ENCODE measurements around the gene BTBD9. TPM values are rescaled to one million over a fixed set of nuclear protein-coding genes. Genes with fewer than 3 reads are reported as not detected.
A peak's percentile ranks its signal among the peaks of the same experiment; 100 is the strongest.

Gene BTBD9
- total and polyA plus RNA-seq, 2 experiments from 2014 or later, result 10.0 to 13.7 TPM

GRCh38 chr6:38452816-38453660 is 186.7 kb downstream of the BTBD9 start:
- Histone ChIP-seq H3K9me2 (ENCODE audit: insufficient read depth) (no peaks in the 10 kb centered on the region), H4K20me1 (ENCODE audit: insufficient read depth) (no peaks in the 10 kb centered on the region), H3K36me3 (ENCODE audit: low read depth) (no peaks in the 10 kb centered on the region), H3K9me3 (ENCODE audit: low read depth) (no peaks in the 10 kb centered on the region), H2AFZ (no peak overlapping the region), H3K4me2 (ENCODE audit: unreplicated experiment) (no peak overlapping the region), H3F3A (ENCODE audit: insufficient read depth) (no peaks in the 10 kb centered on the region), H3K79me2 (ENCODE audit: insufficient read depth) (no peaks in the 10 kb centered on the region), H3K9ac (no peak overlapping the region), H3K27ac (no peak overlapping the region), H3K4me1 (ENCODE audit: insufficient read depth) (no peaks in the 10 kb centered on the region), H3K4me3 (no peak overlapping the region), H3K27me3 (replicated peaks; ENCODE audit: insufficient read depth) (no peaks in the 10 kb centered on the region)
- TF ChIP-seq EZH2 (IDR thresholded peaks at IDR 0.05; ENCODE audit: insufficient read depth, poor library complexity, severe bottlenecking), result no peak
- no peak for TF ChIP-seq EZH2phosphoT487 (IDR thresholded peaks at IDR 0.05; ENCODE audit: insufficient read depth, low read depth)
- DNase-seq, result no peak
- in situ Hi-C loops (cut with MboI), result no loop called here
- WGBS, 2 experiments (ENCODE audit: low coverage in 1 of 2, low lambda C conversion rate in 2 of 2, missing lambda C conversion rate in 2 of 2), result 69 to 72% methylated on average over 6 of the region's 6 CpGs

- H3K9me2 ChIP-seq (ENCODE audit: insufficient read depth), result no peaks in the 10 kb centered on the region
- no peak overlapping the region for H2AFZ ChIP-seq
- H3K9me3 ChIP-seq (ENCODE audit: low read depth), result no peaks in the 10 kb centered on the region
- in situ Hi-C loops (cut with MboI), result no loop called here
- no peaks in the 10 kb centered on the region for H3K27me3 ChIP-seq (replicated peaks; ENCODE audit: insufficient read depth)
- H3K36me3 ChIP-seq (ENCODE audit: low read depth), result no peaks in the 10 kb centered on the region
- no peak for DNase-seq
- WGBS, 2 experiments (ENCODE audit: low coverage in 1 of 2, low lambda C conversion rate in 2 of 2, missing lambda C conversion rate in 2 of 2), result 88% methylated on average over 2 of the region's 2 CpGs
- TF ChIP-seq EZH2 (IDR thresholded peaks at IDR 0.05; ENCODE audit: insufficient read depth, poor library complexity, severe bottlenecking) (no peak), EZH2phosphoT487 (IDR thresholded peaks at IDR 0.05; ENCODE audit: insufficient read depth, low read depth) (no peak)
- H3K4me1 ChIP-seq (ENCODE audit: insufficient read depth), result 0 out of 2 replicates have a peak, but pooled peaks cover 1% of the 10 kb centered on the region
- H3K27ac ChIP-seq, result no peak overlapping the region
- no peak overlapping the region for H3K9ac ChIP-seq
- H3F3A ChIP-seq (ENCODE audit: insufficient read depth), result no peaks in the 10 kb centered on the region
- no peaks in the 10 kb centered on the region for H4K20me1 ChIP-seq (ENCODE audit: insufficient read depth)
- no peaks in the 10 kb centered on the region for H3K79me2 ChIP-seq (ENCODE audit: insufficient read depth)
- H3K4me2 ChIP-seq (ENCODE audit: unreplicated experiment), result no peak overlapping the region
- H3K4me3 ChIP-seq, result no peak overlapping the region
These were observed 189.0 kb downstream of the BTBD9 start for GRCh38 chr6:38450717-38451116.

GRCh38 chr6:38445925-38446324 is 193.8 kb downstream of the BTBD9 start:
- Histone ChIP-seq H3K4me3 (no peak overlapping the region), H3K4me1 (ENCODE audit: insufficient read depth) (0 out of 2 replicates have a peak, but pooled peaks cover 7% of the 10 kb centered on the region), H3F3A (ENCODE audit: insufficient read depth) (no peaks in the 10 kb centered on the region), H3K9ac (no peak overlapping the region), H3K4me2 (ENCODE audit: unreplicated experiment) (no peak overlapping the region), H3K79me2 (ENCODE audit: insufficient read depth) (no peaks in the 10 kb centered on the region), H3K9me3 (ENCODE audit: low read depth) (no peaks in the 10 kb centered on the region), H3K27me3 (replicated peaks; ENCODE audit: insufficient read depth) (no peaks in the 10 kb centered on the region), H2AFZ (no peak overlapping the region), H3K27ac (no peak overlapping the region), H4K20me1 (ENCODE audit: insufficient read depth) (no peaks in the 10 kb centered on the region), H3K36me3 (ENCODE audit: low read depth) (no peaks in the 10 kb centered on the region), H3K9me2 (ENCODE audit: insufficient read depth) (no peaks in the 10 kb centered on the region)
- no peak for TF ChIP-seq EZH2phosphoT487 (IDR thresholded peaks at IDR 0.05; ENCODE audit: insufficient read depth, low read depth)
- no peak for TF ChIP-seq EZH2 (IDR thresholded peaks at IDR 0.05; ENCODE audit: insufficient read depth, poor library complexity, severe bottlenecking)
- in situ Hi-C loops (cut with MboI), result no loop called here
- 84 to 94% methylated on average over 2 of the region's 2 CpGs for WGBS, 2 experiments (ENCODE audit: low coverage in 1 of 2, low lambda C conversion rate in 2 of 2, missing lambda C conversion rate in 2 of 2)
- no peak for DNase-seq

GRCh38 chr6:38445336-38445735 is 194.4 kb downstream of the BTBD9 start:
- Histone ChIP-seq H3K27me3 (replicated peaks; ENCODE audit: insufficient read depth) (no peaks in the 10 kb centered on the region), H3K9me3 (ENCODE audit: low read depth) (no peaks in the 10 kb centered on the region), H3K9me2 (ENCODE audit: insufficient read depth) (no peaks in the 10 kb centered on the region), H2AFZ (no peak overlapping the region), H3K4me1 (ENCODE audit: insufficient read depth) (0 out of 2 replicates have a peak, but pooled peaks cover 7% of the 10 kb centered on the region), H3K4me2 (ENCODE audit: unreplicated experiment) (no peak overlapping the region), H3K79me2 (ENCODE audit: insufficient read depth) (no peaks in the 10 kb centered on the region), H3K27ac (no peak overlapping the region), H4K20me1 (ENCODE audit: insufficient read depth) (no peaks in the 10 kb centered on the region), H3K4me3 (no peak overlapping the region), H3K36me3 (ENCODE audit: low read depth) (no peaks in the 10 kb centered on the region), H3K9ac (no peak overlapping the region), H3F3A (ENCODE audit: insufficient read depth) (no peaks in the 10 kb centered on the region)
- peak; percentile 7 for DNase-seq
- in situ Hi-C loops (cut with MboI), result no loop called here
- TF ChIP-seq EZH2 (IDR thresholded peaks at IDR 0.05; ENCODE audit: insufficient read depth, poor library complexity, severe bottlenecking) (no peak), EZH2phosphoT487 (IDR thresholded peaks at IDR 0.05; ENCODE audit: insufficient read depth, low read depth) (no peak)

All from GM23248 (cell line).